ENCODE measurements around the gene FGF14.

DNA sequence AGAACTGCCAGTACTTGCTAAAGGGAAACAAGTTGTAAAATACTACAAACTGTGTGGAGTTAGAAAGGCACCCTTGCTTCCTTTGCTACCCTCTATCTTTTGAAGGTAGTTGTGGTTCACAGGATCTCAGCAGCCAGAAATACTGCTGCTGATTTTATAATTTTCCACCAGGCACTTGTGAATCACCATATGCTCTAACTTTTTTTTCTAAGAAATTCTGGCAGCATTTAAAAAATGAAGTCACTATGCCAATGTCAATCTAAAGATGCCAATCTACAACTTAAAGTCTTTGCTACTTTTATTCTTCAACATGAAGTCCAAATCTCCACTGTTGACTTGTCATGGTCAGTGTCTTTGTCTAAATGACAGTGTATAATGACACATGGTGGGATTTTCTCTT, 621.6 kb downstream of the FGF14 start:
- TF ChIP-seq, protein P1, sequence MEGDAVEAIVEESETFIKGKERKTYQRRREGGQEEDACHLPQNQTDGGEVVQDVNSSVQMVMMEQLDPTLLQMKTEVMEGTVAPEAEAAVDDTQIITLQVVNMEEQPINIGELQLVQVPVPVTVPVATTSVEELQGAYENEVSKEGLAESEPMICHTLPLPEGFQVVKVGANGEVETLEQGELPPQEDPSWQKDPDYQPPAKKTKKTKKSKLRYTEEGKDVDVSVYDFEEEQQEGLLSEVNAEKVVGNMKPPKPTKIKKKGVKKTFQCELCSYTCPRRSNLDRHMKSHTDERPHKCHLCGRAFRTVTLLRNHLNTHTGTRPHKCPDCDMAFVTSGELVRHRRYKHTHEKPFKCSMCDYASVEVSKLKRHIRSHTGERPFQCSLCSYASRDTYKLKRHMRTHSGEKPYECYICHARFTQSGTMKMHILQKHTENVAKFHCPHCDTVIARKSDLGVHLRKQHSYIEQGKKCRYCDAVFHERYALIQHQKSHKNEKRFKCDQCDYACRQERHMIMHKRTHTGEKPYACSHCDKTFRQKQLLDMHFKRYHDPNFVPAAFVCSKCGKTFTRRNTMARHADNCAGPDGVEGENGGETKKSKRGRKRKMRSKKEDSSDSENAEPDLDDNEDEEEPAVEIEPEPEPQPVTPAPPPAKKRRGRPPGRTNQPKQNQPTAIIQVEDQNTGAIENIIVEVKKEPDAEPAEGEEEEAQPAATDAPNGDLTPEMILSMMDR (IDR thresholded peaks at IDR 0.05), result no peak
- no peak for TF ChIP-seq POLR2A (IDR thresholded peaks at IDR 0.05)

All from lower leg skin (tissue), 3 donors.